Esophagus (tissue), 2 donors: Measurements from ENCODE around the gene ZNF500. TPM values are rescaled to one million over a fixed set of nuclear protein-coding genes. Genes with fewer than 3 reads are reported as not detected.

Experiments
- H3K27ac ChIP-seq, 2 donors: one replicate each; pipeline ENCODE4 v1.5.1; 2013; ENCODE audit warnings: low read depth in 2 of 2, mild to moderate bottlenecking in 2 of 2, inconsistent platforms in 1 of 2, low read length in 1 of 2, moderate library complexity in 1 of 2
- H3K27me3 ChIP-seq, 2 donors: one replicate each; pipeline ENCODE4 v1.6.1; 2013; ENCODE audit warnings: low read length in 2 of 2, control low read depth in 1 of 2, mild to moderate bottlenecking in 1 of 2; ENCODE audit not compliant: insufficient read depth in 2 of 2, control insufficient read depth in 1 of 2
- H3K36me3 ChIP-seq, 2 donors: one replicate each; pipeline ENCODE4 v1.6.1; 2013; ENCODE audit warnings: low read length in 1 of 2; ENCODE audit not compliant: control insufficient read depth in 2 of 2, insufficient read depth in 2 of 2
- H3K4me1 ChIP-seq, 2 donors: one replicate each; pipeline ENCODE4 v1.6.1; 2013; ENCODE audit warnings: low read length in 1 of 2; ENCODE audit not compliant: control insufficient read depth in 2 of 2, insufficient read depth in 2 of 2
- H3K4me3 ChIP-seq, 2 donors: one replicate each; pipeline ENCODE4 v1.5.1; 2013; ENCODE audit warnings: low read length in 2 of 2, mild to moderate bottlenecking in 2 of 2, low read depth in 1 of 2, moderate library complexity in 1 of 2
- H3K9me3 ChIP-seq, 2 donors: one replicate each; pipeline ENCODE4 v1.6.1; 2013; ENCODE audit warnings: mild to moderate bottlenecking in 2 of 2, low read depth in 1 of 2, low read length in 1 of 2, moderate library complexity in 1 of 2; ENCODE audit not compliant: control insufficient read depth in 2 of 2, insufficient read depth in 1 of 2
- WGBS, 2 donors: extraction: QIAGEN DNeasy Blood & Tissue Kit; methylation state at CpG; one replicate each; pipeline ENCODE4 v1.1.7; 2013; 5-methylcytosine and 5-hydroxymethylcytosine counted together
- polyA plus RNA-seq, 2 donors: library from polyadenylated mRNA; stranded (reverse); fragments of 200-250 nt; gene quantifications; one replicate each; pipeline ENCODE4 v1.2.3, GENCODE V29; 2013
- donor health status: healthy with polysubstance abuse.
- donor health status: Bipolar disorder and iron deficiency.

ZNF500 gene
- polyA plus RNA-seq, result 1 to 10 TPM; 4.4 to 8.9 TPM

GRCh38 chr16:4766875-4767628 lies at the start of gene ZNF500:
Gene ZNF500, minus strand, starts transcription at chr16:4767162. Its CDS starts 1,184 bp downstream, at chr16:4765978.
- H3K4me3 ChIP-seq, result peak within 1 kb of the TSS; percentile 95 to 99
- peak within 1 kb of the TSS; percentile 88 to 96 for H3K27ac ChIP-seq
- peaks cover 3 to 19% of the 10 kb centered on the region in 2 donors for H3K36me3 ChIP-seq
- H3K9me3 ChIP-seq, result no peaks in the 10 kb centered on the region
- H3K27me3 ChIP-seq, result no peaks in the 10 kb centered on the region
- H3K4me1 ChIP-seq, result peaks cover 3 to 8% of the 10 kb centered on the region in 2 donors
- WGBS, 2 donors, result 1 to 2% methylated on average over 66 to 72 of the region's 72 CpGs

GRCh38 chr16:4814542-4815173 lies 47.7 kb upstream of the ZNF500 start:
- 81 to 83% methylated on average over 16 of the region's 16 CpGs for WGBS, 2 donors
- Histone ChIP-seq H3K27ac (peak overlapping the region; percentile 48 to 73), H3K4me3 (no peak overlapping the region), H3K36me3 (peaks cover 27 to 38% of the 10 kb centered on the region in 2 donors), H3K27me3 (no peaks in the 10 kb centered on the region), H3K9me3 (no peaks in the 10 kb centered on the region), H3K4me1 (peaks cover 0 to 3% of the 10 kb centered on the region in 2 donors)

- peaks cover 23 to 38% of the 10 kb centered on the region in 2 donors for H3K36me3 ChIP-seq
- peak overlapping the region; percentile 48 to 73 for H3K27ac ChIP-seq
- H3K9me3 ChIP-seq, result no peaks in the 10 kb centered on the region
- no peak overlapping the region for H3K4me3 ChIP-seq
- peaks cover 0 to 3% of the 10 kb centered on the region in 2 donors for H3K4me1 ChIP-seq
- no peaks in the 10 kb centered on the region for H3K27me3 ChIP-seq
These were observed 47.1 kb upstream of the ZNF500 start for GRCh38 chr16:4814046-4814445.

- H3K36me3 ChIP-seq, result peaks cover 23 to 34% of the 10 kb centered on the region in 2 donors
- H3K4me1 ChIP-seq, result peaks cover 0 to 3% of the 10 kb centered on the region in 2 donors
- H3K27me3 ChIP-seq, result no peaks in the 10 kb centered on the region
- no peak overlapping the region for H3K4me3 ChIP-seq
- H3K27ac ChIP-seq, result peak overlapping the region; percentile 62 to 63
- 90 to 95% methylated on average over 16 of the region's 16 CpGs for WGBS, 2 donors
- no peaks in the 10 kb centered on the region for H3K9me3 ChIP-seq
These were observed 46.5 kb upstream of the ZNF500 start for GRCh38 chr16:4813251-4814003.

- H3K4me1 ChIP-seq, result peaks cover 0 to 3% of the 10 kb centered on the region in 2 donors
- H3K9me3 ChIP-seq, result no peaks in the 10 kb centered on the region
- no peak overlapping the region for H3K27ac ChIP-seq
- 86 to 90% methylated on average over 9 of the region's 9 CpGs for WGBS, 2 donors
- no peaks in the 10 kb centered on the region for H3K27me3 ChIP-seq
- peaks cover 19 to 27% of the 10 kb centered on the region in 2 donors for H3K36me3 ChIP-seq
- H3K4me3 ChIP-seq, result no peak overlapping the region
These were observed 44.8 kb upstream of the ZNF500 start for GRCh38 chr16:4811773-4812172.

- Histone ChIP-seq H3K36me3 (peaks cover 19 to 27% of the 10 kb centered on the region in 2 donors), H3K27me3 (no peaks in the 10 kb centered on the region), H3K9me3 (no peaks in the 10 kb centered on the region), H3K27ac (no peak overlapping the region), H3K4me1 (peaks cover 0 to 3% of the 10 kb centered on the region in 2 donors), H3K4me3 (no peak overlapping the region)
- WGBS, 2 donors, result 95 to 97% methylated on average over 3 of the region's 3 CpGs
These were observed 44.3 kb upstream of the ZNF500 start for GRCh38 chr16:4811242-4811641.

GRCh38 chr16:4806280-4806679 lies 39.3 kb upstream of the ZNF500 start:
- no peaks in the 10 kb centered on the region for H3K9me3 ChIP-seq
- WGBS, 2 donors, result 95 to 98% methylated on average over 6 of the region's 6 CpGs
- no peak overlapping the region for H3K4me3 ChIP-seq
- H3K27ac ChIP-seq, result no peak overlapping the region
- no peaks in the 10 kb centered on the region for H3K27me3 ChIP-seq
- H3K4me1 ChIP-seq, result peaks cover 0 to 3% of the 10 kb centered on the region in 2 donors
- H3K36me3 ChIP-seq, result peaks cover 10 to 14% of the 10 kb centered on the region in 2 donors

GRCh38 chr16:4805231-4805630 lies 38.3 kb upstream of the ZNF500 start:
- WGBS, 2 donors, result 86 to 88% methylated on average over 11 of the region's 11 CpGs
- no peaks in the 10 kb centered on the region for H3K27me3 ChIP-seq
- H3K4me1 ChIP-seq, result peaks cover 0 to 13% of the 10 kb centered on the region in 2 donors
- H3K9me3 ChIP-seq, result no peaks in the 10 kb centered on the region
- no peak overlapping the region for H3K4me3 ChIP-seq
- H3K36me3 ChIP-seq, result peaks cover 7 to 16% of the 10 kb centered on the region in 2 donors
- H3K27ac ChIP-seq, result no peak overlapping the region

- Histone ChIP-seq H3K36me3 (peaks cover 7 to 22% of the 10 kb centered on the region in 2 donors), H3K9me3 (no peaks in the 10 kb centered on the region), H3K27ac (no peak overlapping the region), H3K27me3 (no peaks in the 10 kb centered on the region), H3K4me1 (peaks cover 0 to 16% of the 10 kb centered on the region in 2 donors), H3K4me3 (no peak overlapping the region)
- WGBS, 2 donors, result 82 to 84% methylated on average over 26 of the region's 26 CpGs
These were observed 37.2 kb upstream of the ZNF500 start for GRCh38 chr16:4803898-4804762.
